SK-N-MC (cell line): ENCODE data around the gene NABP2.
A peak's percentile ranks its signal among the peaks of the same experiment; 100 is the strongest.

Experiments
- DNase-seq: peaks from one replicate; pipeline ENCODE4 v3.0.0-alpha.2; 2011; ENCODE audit warnings: low read depth, low spot score
- H3K27ac ChIP-seq: fragments of 200-600 bp; sonication (generic); 2 replicates; pipeline ENCODE4 v1.5.1; 2016; ENCODE audit warnings: mixed run types
- H3K36me3 ChIP-seq: fragments of 200-600 bp; sonication (generic); 2 replicates; pipeline ENCODE4 v1.6.1; 2017; ENCODE audit warnings: antibody characterized with exemption, low read length, mixed read lengths; ENCODE audit not compliant: insufficient read depth
- H3K4me3 ChIP-seq: fragments of 200-600 bp; sonication (generic); 2 replicates; pipeline ENCODE4 v1.5.1; 2016
- H3K9ac ChIP-seq: fragments of 200-600 bp; sonication (generic); 2 replicates; pipeline ENCODE4 v1.8.0; 2017; ENCODE audit warnings: mixed run types, mixed read lengths; ENCODE audit not compliant: insufficient read length
- H3K9me3 ChIP-seq: fragments of 200-600 bp; sonication (generic); 2 replicates; pipeline ENCODE4 v1.6.1; 2017; ENCODE audit warnings: low read depth, mild to moderate bottlenecking, antibody characterized with exemption, low read length, moderate library complexity, mixed read lengths
- EZH2 ChIP-seq: fragments of 200-600 bp; sonication (generic); IDR thresholded peaks from one replicate; pipeline ENCODE4 v1.6.1; 2017; ENCODE audit warnings: antibody characterized with exemption
- FOXP2 ChIP-seq: optimal IDR thresholded peaks from 2 replicates; pipeline ENCODE3; 2011; ENCODE audit warnings: mild to moderate bottlenecking, moderate library complexity; ENCODE audit not compliant: insufficient read depth; ENCODE audit errors: extremely low read length, control extremely low read depth
- POLR2AphosphoS5 ChIP-seq: IDR thresholded peaks from 2 replicates; pipeline ENCODE4 v1.6.1; 2012; ENCODE audit warnings: mild to moderate bottlenecking, low read depth, low read length, borderline replicate concordance

The NABP2 gene

DNA sequence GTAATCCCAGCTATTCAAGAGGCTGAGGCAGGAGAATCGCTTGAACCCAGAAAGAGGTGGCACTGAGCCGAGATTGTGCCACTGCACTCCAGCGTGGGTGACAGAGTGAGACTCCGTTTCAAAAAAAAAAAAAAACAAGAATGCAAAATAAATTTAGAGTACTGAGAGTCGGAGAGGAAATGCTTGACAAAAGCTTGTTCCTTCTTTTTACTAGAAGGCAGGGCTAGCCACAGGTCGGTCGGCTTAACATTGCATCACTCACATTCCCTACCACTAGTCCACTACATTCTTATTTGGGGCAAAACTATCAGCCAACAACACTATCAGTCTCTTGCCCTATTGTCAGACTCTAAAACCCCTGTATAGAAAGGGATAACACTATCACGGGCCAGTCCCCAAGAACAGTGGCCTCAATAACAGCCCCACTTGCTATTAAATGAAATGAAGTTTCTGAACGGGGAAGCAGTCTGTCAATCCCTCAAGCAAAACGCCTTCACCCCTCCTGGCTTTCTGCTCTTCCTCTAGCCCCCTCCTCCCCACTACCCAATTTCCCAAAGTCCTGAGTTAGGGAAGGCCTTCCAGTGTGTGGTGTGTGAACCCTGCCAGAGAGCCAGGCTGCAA is 3.4 kb upstream of the NABP2 start:
- peak overlapping the region; percentile 88; the same call in 1 of the 2 replicates for H3K27ac ChIP-seq

DNA sequence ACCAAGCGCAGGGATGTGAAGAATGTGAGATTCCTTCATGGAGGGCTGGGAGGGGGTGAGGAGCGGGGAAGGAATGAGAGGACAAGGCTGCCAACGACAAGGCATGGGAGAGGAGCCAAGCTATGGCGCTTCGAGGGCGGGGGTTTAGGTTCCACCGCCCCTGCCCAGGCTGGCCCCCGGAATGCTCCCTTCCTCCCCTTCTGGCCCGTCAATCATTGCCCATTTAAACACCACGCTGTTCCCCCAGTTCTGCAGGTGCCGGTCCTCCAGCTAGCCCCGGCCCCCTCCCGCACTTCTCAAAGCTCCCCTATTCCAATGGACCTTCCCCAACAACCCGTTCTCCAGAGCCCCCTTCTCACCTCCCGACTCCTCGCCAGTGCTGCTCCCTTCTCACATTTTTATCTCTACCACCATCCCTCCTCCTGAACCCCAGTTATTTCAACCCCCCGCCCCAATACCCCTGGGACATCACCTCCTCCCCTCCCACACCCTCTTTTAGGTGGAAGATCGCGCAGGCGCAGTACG is 2.8 kb upstream of the NABP2 start:
- Histone ChIP-seq H3K9me3 (no peaks in the 10 kb centered on the region), H3K36me3 (no peaks in the 10 kb centered on the region; the same call in 1 of the 2 replicates), H3K27ac (peak overlapping the region; percentile 88), H3K9ac (peak overlapping the region; percentile 89), H3K4me3 (peak overlapping the region; percentile 98)
- no peak for DNase-seq
- TF ChIP-seq FOXP2 (no peak), EZH2 (no peak), POLR2AphosphoS5 (no peak)

More for the DNA sequence above, 3.4 kb upstream of the NABP2 start:
- DNase-seq: no peak
- Histone ChIP-seq H3K4me3 (peak overlapping the region; percentile 98), H3K9ac (peak overlapping the region; percentile 89), H3K9me3 (no peaks in the 10 kb centered on the region), H3K36me3 (no peaks in the 10 kb centered on the region; the same call in 1 of the 2 replicates)
- TF ChIP-seq EZH2 (no peak), FOXP2 (no peak), POLR2AphosphoS5 (no peak)

DNA sequence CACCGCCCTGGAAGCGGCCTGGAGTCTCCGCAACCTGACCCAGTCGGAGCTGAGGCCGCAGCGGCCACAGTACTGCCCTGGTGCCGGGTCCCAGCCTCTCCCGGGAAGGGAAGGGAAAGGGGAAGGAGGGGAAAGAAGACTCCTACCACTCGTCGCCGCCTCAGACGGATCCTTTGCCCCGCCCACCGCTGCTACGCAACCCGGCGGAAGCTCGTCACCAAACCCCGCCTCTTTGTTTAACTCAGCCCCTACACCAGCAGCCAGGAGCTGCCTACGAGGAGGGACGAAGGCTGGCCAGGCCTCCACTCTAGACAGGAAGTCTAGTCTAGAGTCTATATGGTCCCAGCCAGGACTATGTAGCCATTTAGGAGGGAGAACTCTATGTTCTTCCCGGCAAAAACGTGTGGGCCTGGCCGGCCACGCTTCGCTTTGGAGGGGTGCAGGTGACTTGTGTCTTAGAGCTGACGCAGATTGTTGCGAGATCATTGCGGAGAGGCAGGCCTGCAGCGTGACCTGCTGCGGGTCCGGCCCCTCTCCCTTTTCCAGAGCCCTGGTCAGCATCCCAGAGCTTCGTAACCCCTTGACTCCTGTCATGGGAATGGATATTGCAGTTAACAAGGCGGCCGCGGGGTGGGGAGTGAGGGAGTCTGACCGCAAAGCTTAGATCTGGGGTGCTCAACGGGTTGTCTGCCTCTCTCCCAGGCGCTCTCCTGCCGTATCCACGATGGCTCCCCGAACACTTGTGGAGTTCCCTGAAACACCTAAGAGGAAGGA is 2.2 kb upstream of the NABP2 start, which contains the start of gene RNF41:
Gene RNF41, minus strand, starts transcription at position 166 of the 774 bp plus-strand sequence. CDS start 7,875 bp downstream, outside the sequence.
- H3K9ac ChIP-seq: peak within 1 kb of the TSS; percentile 89
- no peaks in the 10 kb centered on the region for H3K9me3 ChIP-seq
- peak within 1 kb of the TSS; percentile 88 for H3K27ac ChIP-seq
- peak; percentile 95 for TF ChIP-seq POLR2AphosphoS5
- TF ChIP-seq EZH2: no peak
- TF ChIP-seq FOXP2: peak; percentile 24
- H3K4me3 ChIP-seq: peak within 1 kb of the TSS; percentile 98
- no peaks in the 10 kb centered on the region for H3K36me3 ChIP-seq
- DNase-seq: peak; percentile 42

DNA sequence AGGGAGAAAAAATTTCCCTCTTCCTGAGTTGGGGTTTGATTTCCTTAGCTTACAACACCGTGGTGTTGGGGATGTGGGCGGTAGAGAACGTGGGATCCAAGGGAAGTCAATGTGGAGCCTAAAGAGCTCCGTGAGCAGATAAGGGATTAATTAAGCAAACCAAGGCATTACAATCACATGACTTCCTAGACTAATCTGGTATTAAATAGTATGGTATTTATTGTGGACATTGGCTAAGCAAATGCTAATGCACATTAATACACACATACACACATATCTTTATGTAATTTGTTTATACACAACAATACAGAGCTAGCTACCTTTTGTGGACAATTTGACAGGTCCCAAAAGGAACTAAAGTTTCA is 1.6 kb upstream of the NABP2 start:
- Histone ChIP-seq H3K9me3 (no peaks in the 10 kb centered on the region), H3K36me3 (no peaks in the 10 kb centered on the region), H3K27ac (peak overlapping the region; percentile 88; the same call in 1 of the 2 replicates), H3K9ac (peak overlapping the region; percentile 89), H3K4me3 (peak overlapping the region; percentile 98)
- TF ChIP-seq EZH2 (no peak), FOXP2 (no peak), POLR2AphosphoS5 (no peak)
- no peak for DNase-seq

DNA sequence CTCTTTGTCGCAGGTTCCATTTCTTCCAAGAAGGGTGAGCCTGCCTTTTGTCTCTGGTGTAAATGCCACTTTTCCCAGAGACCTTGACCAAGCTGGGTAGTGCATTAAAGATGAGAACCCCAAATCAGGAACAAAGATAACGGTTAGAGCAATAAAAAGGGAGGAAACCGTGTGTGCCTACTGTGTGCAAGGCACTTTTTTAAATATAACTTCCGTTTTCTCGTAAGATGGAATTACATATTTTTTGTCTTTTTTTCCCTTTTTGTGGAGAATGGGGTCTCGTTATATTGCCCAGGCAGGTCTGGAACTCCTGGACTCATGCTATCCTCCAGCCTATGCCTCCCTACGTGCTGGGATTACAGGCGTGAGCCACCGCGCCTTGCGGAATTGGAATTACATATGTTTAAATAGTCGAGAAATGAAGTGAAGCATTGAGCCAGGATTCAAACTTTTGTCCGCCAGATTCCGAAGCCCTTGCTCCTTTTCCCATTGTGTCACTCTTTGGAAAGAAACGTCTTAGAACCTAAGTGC is 506 bp upstream of the NABP2 start:
- no peaks in the 10 kb centered on the region for H3K36me3 ChIP-seq
- TF ChIP-seq FOXP2 (no peak), POLR2AphosphoS5 (no peak), EZH2 (no peak)
- no peak for DNase-seq
- peak overlapping the region; percentile 82 for H3K9ac ChIP-seq
- peak overlapping the region; percentile 80 for H3K4me3 ChIP-seq
- H3K27ac ChIP-seq: peak overlapping the region; percentile 91
- H3K9me3 ChIP-seq: no peaks in the 10 kb centered on the region

DNA sequence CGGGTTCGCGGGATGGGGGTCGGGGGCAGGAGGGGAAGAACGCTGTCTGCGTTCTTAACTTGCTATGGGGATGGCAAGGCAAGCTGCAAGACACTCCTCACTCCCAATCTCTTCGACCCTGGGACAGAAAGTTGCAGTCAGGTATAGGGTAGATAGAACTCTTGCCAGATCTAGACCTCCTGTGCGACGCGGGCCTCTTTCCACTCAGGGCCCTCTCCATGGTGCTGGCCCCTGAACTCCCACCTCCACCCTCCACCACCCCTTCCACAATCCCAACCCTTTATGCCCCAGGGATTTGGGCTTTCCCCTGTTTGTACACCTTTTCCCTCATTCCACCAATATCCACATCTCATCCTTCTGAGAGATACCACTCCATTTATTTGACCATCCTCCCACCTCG is 812 bp downstream of the NABP2 start:
- Histone ChIP-seq H3K9ac (peak overlapping the region; percentile 77), H3K27ac (no peak overlapping the region), H3K4me3 (peak overlapping the region; percentile 80), H3K36me3 (no peaks in the 10 kb centered on the region), H3K9me3 (no peaks in the 10 kb centered on the region)
- TF ChIP-seq POLR2AphosphoS5 (no peak), EZH2 (no peak), FOXP2 (no peak)
- no peak for DNase-seq

DNA sequence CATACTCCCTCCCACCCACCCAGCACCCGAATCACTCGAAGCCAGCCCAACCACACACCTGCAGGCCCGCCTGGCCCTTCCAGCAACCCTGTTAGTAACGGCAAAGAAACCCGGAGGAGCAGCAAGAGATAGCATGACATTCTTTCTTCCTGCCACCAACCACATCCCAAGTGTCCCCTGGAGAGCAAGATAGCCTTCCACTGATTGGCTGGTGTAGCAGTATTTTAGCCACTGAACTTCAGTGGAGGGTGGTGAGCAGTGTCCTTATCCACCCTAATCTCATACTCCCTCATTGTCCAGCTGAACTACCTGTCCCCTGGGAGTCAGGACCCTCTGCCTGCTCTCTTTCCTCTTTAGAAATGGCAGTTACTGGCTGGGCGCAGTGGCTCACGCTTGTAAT is 4.9 kb downstream of the NABP2 start:
- DNase-seq: no peak
- H3K36me3 ChIP-seq: no peaks in the 10 kb centered on the region
- H3K9ac ChIP-seq: no peak overlapping the region
- H3K9me3 ChIP-seq: no peaks in the 10 kb centered on the region
- H3K4me3 ChIP-seq: no peak overlapping the region
- TF ChIP-seq FOXP2 (no peak), POLR2AphosphoS5 (no peak), EZH2 (no peak)
- H3K27ac ChIP-seq: no peak overlapping the region

DNA sequence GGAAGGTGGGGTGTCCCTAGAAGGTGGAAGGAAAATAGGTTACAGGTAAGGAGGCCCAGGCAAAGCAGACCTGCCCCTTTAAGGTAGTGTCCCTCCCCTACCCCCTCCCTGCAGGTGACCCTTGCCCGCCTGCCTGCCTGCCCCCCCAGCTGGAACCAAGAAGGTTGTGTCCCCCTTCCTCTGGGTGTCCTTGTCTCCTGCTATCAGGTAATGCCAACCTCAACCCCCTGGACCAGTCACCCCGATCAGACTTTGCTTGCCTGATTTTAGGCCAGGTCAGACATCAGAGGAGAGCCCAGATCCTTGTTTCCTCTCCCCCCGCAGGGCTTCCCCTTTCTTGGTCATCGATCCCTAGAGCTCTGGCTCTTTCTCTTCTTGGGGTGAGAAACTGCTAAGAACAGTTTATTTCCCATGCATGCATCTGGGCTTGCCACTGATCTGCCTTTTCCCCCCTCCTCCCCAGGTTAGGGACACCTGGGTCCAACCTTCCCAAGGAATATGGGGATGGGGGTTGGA is 5.8 kb downstream of the NABP2 start, which contains the start of gene SLC39A5:
Gene SLC39A5, plus strand, starts transcription at position 136 of the 516 bp plus-strand sequence. CDS start 1,224 bp downstream, outside the sequence.
- H3K4me3 ChIP-seq: no peak within 1 kb of the TSS
- TF ChIP-seq FOXP2 (no peak), POLR2AphosphoS5 (no peak; the same call in 1 of the 2 replicates), EZH2 (no peak)
- H3K36me3 ChIP-seq: no peaks in the 10 kb centered on the region
- no peak within 1 kb of the TSS for H3K9ac ChIP-seq
- DNase-seq: no peak
- no peak within 1 kb of the TSS for H3K27ac ChIP-seq
- no peaks in the 10 kb centered on the region for H3K9me3 ChIP-seq
